NCI-H1048 (cell line): ENCODE measurements around the gene TPT1.

Experiments used
- DNase-seq: peaks from one replicate; lab custom pipeline; 2025; lab: John Stamatoyannopoulos, UW

The TPT1 gene

GRCh38 chr13:45333977-45334922 lies 6.7 kb downstream of the TPT1 start:
- DNase-seq = no peak

DNA sequence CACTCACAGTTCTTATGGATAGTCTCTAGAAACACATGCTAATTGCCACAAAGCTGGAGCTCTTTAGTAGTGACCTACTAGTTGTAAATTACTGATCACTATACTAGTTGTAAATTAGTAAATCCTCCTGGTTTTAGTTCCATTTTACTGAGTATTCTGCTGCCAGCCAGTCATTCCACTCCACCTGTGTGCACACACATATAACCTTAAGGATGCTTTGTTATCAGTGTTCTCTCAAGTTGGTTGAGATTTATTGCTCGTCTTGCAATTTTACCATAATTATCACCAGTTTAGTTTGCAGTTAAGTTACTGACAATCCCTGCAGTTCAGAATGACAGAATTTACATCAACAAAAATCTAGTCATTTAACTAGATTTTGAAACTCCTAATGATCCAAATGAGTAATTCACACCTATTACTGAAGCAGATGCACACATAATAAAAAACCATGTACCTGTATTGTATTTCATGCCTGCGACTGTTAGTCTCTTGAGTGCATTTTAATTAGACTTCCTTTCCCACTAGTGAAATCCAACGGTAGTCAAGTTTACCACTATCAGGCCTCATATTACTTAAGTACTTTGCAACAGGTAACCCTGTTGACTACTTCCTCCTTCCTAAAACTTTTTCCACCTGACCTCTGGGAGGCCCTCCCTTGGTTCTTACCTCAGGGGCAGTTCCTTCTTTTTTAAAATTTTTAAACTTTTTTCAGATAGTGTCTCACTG lies 7.6 kb downstream of the TPT1 start:
- no peak for DNase-seq

GRCh38 chr13:45332831-45333219 lies 8.2 kb downstream of the TPT1 start:
- no peak for DNase-seq

GRCh38 chr13:45332036-45332830 lies 8.8 kb downstream of the TPT1 start:
- DNase-seq = no peak

DNA sequence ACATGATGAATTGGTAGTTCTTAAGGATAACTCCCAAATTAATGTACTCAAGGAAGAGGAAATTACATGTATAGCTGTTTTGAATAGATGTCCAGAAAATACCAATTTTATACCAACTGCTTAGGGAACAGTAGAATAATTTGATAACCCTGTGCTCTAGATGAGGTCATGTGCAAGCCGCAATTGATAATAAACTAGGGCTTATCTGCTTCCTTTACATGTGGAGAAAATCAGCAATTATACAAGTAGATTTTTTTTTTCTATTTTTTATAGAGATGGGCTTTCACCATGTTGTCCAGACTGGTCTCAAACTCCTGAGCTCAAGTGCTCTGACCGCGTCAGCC lies 9.3 kb downstream of the TPT1 start:
- DNase-seq = no peak

DNA sequence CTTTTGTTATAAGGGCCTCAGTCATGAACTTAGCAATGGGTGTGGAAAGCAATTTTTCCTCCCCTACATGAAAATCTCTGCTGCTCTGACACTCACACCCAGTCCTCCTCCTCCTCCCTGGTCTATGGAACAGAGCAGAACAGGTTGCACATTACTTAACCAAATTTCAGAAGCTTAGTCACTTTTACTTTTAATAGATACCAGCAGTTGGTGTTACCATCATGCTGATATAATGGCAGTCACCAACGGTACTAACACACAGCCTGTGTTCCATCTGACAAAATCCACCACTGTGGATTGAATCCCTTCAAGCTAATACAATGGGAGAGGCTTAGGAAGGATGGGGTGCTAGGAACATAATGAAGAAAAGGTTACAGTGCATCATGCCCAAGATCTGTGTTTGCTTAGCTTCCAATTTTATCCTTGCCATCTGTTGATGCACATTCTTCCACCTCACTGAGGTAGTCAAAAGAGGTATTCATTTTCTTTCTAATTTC lies 9.8 kb downstream of the TPT1 start:
- DNase-seq = no peak

DNA sequence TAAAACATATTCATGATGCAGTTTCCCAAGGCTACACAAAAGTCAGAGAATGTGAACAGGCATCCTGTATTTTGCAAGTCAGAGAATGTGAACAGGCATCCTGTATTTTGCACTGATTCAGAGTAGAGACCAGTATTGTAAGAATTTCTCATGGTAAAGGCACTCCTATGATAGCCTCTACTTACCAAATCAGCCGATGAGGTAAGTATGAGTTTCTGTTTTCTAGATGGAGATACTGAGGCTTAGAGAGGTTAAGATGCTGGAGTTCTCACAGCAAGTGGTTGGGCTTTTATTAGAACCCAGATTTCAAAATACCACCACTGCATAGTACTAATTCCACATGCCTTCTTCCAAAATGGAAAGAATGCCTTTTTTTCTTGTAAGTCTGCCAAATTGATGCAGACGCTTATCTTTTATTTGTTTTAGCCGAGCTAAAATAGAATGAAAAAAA lies 12.3 kb downstream of the TPT1 start:
- no peak for DNase-seq

GRCh38 chr13:45327253-45327955 lies 13.6 kb downstream of the TPT1 start:
- no peak for DNase-seq

- no peak for DNase-seq
Observed at GRCh38 chr13:45325806-45326205, 15.2 kb downstream of the TPT1 start.

DNA sequence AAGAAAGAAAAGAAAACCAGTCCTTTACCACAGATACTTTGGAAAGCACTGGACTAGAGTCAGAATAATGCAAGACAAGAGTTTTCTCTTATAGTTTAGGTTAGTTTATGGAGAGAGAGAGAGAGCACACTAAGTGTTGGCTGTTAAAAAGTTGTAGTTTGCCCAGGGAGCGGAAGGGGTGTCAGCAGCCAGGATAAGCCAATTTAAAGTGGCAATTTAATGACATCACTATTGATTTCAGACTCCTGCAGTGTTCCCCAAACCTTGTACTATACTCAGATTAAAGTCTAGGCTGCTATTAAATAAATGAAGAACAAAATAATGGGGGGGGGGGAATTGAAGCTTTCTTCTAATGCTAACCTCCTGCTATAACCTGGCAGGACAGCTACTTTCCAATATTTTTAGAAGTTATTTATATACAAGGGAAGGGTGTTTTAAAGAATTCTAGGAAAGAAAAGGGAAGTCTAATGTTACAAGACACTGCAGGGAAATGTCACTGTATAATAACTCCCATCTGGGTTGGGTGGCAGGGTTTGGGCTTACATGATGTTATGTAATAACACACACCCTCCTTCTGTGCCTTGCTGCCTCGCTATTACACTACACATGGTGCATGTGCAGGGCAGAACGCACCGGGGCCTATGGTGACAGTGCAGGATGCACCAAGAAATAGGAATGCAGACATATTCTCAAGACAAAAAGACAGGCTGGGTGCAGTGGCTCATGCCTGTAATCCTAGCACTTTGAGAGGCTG lies 19.9 kb downstream of the TPT1 start:
- no peak for DNase-seq

DNA sequence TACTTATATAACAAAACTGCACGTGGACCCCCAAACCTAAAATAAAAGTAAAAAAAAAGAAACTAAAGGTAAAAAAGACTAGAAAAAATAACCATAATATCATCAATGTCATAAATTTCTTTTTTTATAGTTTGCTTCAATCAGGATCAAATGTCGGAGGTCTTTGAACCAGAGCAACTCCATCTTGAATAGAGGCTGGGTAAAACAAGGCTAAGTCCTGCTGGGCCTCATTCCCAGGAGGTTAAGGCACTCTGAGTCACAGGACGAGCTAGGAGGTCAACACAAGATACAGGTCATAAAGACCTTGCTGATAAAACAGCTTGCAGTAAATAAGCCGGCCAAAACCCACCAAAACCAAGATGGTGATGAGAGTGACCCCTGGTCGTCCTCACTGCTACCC lies 24.0 kb downstream of the TPT1 start:
- DNase-seq = no peak

- DNase-seq = no peak
Observed at GRCh38 chr13:45316338-45316737, 24.6 kb downstream of the TPT1 start.

- DNase-seq = no peak
Observed at GRCh38 chr13:45315520-45316167, 25.3 kb downstream of the TPT1 start.

DNA sequence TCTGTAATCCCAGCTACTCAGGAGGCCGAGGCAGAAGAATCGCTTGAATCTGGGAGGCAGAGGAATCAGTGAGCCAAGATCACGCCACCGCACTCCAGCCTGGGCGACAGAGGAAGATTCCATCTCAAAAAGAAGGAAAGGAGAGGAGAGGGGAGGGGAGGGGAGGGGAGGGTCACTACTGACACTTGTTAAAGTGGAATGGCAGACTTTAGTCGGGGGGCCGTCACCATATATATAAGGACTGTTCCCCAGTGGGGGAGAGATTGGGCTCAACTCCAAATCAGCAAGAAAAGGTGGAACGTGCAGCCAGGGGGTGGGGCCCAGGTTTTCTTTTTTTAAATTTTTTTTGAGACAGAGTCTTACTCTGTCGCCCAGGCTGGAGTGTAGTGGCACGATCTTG lies 26.2 kb downstream of the TPT1 start:
- DNase-seq = no peak

DNA sequence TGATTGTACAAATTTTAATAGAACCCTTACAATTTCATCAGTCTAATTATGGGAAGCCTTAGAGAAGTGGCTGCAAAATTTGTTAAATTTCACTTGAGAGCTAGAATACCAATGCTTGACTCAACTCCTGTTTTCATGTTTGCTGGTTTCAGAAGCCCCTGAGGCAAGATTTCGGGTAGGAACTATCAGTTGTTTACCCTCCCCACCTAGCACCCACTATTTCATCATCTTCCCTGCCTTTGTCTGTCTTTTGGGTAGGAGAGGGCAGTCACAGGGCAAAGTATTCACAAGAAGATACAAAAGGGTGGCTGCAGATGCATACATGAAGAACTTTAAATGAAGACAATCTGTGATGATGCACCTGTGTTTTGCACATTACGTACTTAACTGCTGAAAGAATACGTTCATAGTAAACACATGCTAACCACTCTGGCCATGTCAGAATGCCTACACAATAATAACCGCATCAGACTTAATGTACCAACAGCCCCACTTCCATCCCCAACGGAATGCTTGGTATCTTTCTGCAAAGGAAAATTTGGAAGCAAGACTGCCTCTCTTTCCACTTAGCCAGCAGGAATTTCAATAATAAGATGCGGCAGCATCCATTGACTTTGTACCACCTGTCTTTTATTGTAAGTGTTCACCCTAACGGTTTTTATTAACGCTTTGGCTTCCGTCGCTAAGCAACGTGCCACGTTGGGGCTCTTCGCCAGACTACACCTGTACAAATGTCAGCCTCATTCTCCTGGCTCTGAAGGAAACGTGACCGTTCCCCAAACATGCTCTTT lies 30.4 kb downstream of the TPT1 start:
- DNase-seq = no peak

GRCh38 chr13:45306966-45307365 lies 34.0 kb downstream of the TPT1 start:
- no peak for DNase-seq

GRCh38 chr13:45305079-45305478 lies 35.9 kb downstream of the TPT1 start:
- DNase-seq = no peak

GRCh38 chr13:45303866-45304265 lies 37.1 kb downstream of the TPT1 start:
- DNase-seq = no peak

DNA sequence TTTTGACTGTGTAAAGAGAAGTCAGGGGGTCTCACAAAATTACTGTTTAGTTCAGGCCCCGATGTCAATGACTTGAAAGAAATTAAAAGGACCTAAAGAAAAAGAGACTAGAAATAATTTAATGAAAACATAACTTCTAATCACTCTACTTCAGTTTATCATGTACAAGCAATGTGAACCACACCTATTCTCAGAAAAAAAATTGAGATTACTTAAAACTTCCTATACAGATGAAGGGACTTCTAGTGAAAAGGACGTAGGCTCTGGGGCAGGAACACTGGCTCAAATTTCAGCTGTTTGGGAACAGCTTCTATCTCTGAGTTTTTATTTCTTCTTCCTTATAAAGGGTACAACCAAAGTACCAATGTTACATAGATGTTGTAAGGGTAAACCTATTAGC lies 38.0 kb downstream of the TPT1 start:
- DNase-seq = no peak

DNA sequence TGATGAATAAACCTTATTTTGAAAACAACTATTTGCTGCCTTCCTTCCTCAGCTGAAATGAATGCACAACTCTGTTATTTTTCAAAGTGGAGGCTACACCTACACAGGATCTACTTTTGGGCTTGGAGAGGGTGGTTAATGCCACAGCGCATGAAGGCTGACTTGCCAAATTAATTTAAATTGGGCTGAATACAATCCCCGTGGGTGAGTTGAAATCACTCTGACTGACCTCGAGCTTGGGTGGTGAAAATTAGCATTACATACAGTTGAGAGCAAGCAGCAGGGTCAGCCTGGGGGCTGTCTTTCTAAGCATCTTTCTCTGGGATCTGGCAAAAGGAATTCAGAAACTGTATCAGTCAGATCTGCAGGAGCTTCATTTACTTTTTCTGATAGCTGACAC lies 38.5 kb downstream of the TPT1 start:
- DNase-seq = no peak
